Superior temporal gyrus (tissue), 1 donor: ENCODE results near the gene TXNDC12.
"Not testable (repeated sequence)": the region's sequence is repeated elsewhere in the genome, so short reads cannot be mapped to it uniquely, and the experiment has no call there.

Experiments
- DNase-seq: peaks from one replicate; pipeline ENCODE4 v3.0.0-alpha.2; 2016; ENCODE audit errors: extremely low spot score

TXNDC12 gene

GRCh38 chr1:52055066-52055865 is at the start of gene TXNDC12:
TSS of gene TXNDC12 (minus strand) at chr1:52055191. CDS start at chr1:52055096, 95 bp downstream.
- peak; percentile 95 for DNase-seq

GRCh38 chr1:52102336-52103013 is 47.5 kb upstream of the TXNDC12 start:
- no peak for DNase-seq

- DNase-seq, result no peak
Observed at GRCh38 chr1:52098139-52098871, 43.3 kb upstream of the TXNDC12 start.

GRCh38 chr1:52096216-52096615 is 41.2 kb upstream of the TXNDC12 start:
- DNase-seq, result no peak

GRCh38 chr1:52094300-52094699 is 39.3 kb upstream of the TXNDC12 start:
- DNase-seq, result not testable (repeated sequence)

DNA sequence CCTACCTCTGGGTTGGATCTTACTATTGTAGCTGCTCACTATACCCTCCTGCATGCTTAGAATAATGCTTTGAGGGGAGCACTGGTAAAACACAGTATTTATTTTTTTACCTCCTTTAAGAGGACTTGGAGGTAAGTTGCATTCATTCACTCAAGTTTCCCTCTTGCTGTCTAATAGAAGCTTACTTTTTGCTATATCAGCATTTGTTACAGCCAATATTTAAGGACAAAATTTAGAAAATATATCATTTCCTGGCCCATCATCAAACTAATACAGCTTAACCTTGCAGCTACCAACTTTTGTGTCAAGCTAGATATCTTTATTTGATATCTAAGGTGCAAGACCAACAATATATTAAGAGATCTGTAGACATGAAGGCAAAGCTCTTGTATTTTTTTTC is 32.9 kb upstream of the TXNDC12 start:
- not testable (repeated sequence) for DNase-seq

DNA sequence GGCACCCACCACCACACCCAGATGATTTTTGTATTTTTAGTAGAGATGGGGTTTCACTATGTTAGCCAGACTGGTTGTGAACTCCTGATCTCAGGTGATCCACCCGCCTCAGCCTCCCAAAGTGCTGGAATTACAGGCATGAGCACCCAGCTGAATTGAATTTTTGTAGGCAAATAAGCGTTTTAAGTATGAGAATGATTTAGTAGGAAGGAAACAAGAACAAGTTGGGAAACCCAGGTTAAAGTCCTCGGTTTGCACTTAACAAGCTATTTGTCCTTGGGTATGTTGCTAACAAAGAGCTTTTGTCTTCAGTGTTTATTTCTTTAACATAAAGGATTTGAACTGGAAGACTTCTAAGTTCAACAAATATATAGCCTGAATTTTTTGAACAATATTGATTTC is 25.0 kb upstream of the TXNDC12 start:
- DNase-seq, result no peak

- DNase-seq, result not testable (repeated sequence)
Observed at GRCh38 chr1:52077277-52077676, 22.3 kb upstream of the TXNDC12 start.

DNA sequence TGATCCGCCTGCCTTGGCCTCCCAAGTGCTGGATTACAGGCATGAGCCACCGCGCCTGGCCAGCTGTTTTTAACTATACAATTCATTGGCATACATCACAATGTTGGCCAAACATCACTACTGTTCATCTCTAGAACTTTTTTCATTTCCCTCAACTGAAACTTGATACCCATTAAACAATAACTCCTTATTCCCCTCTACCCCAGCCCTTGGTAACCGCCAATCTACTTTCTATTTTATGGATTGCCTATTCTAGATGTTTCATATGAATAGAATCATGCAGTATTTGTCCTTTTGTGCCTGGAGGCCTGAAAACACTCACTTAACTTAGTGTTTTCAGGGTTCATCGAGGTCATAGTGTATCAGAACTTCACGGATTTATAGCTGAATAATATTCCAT is 17.3 kb upstream of the TXNDC12 start:
- no peak for DNase-seq

- no peak for DNase-seq
Observed at GRCh38 chr1:52070704-52071103, 15.7 kb upstream of the TXNDC12 start.

DNA sequence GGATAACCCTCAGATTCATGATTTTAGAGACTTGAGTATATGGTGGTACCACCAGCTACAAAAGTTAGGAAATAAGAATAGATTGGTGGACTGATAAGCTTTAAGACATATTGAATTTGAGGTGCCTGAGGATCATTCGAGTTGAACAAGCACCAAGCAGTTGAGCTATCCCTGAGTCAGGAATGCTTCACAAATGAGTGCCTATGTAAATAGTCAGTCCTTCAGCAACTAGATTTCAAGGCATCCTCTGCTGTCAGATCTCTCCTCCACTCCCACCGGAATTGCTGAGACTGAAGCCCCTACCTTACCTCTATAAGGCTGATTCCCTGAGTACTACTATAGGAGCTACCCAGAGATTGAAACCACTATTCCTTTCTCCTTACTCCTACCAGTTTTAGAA is 8.2 kb upstream of the TXNDC12 start:
- DNase-seq, result no peak

- DNase-seq, result no peak
Observed at GRCh38 chr1:52060822-52061221, 5.8 kb upstream of the TXNDC12 start.

- DNase-seq, result no peak
Observed at GRCh38 chr1:52059888-52060287, 4.9 kb upstream of the TXNDC12 start.

GRCh38 chr1:52059321-52059720 is 4.3 kb upstream of the TXNDC12 start:
- no peak for DNase-seq

- no peak for DNase-seq
Observed at GRCh38 chr1:52057876-52058415, 3.0 kb upstream of the TXNDC12 start.

DNA sequence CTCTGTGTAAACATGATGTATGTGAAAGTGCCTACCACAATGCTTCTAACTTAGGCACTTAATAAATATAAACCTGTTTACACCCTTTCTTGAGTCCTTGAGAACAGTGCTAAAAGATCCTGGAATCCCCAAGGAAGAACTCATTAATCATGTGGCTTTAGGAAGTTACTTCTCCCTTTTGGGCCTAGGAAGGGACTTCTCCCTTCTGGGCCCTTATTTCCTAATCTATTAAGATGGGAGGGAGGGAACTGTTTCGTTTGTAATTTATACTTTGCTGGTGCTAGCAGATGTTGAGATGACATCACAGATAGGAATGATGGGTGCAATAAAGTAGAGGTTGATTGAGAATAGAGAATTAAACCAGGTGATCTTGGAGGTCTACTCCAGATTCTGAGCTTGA is 2.3 kb upstream of the TXNDC12 start:
- DNase-seq, result no peak

- DNase-seq, result no peak
Observed at GRCh38 chr1:52056937-52057231, 1.9 kb upstream of the TXNDC12 start.

DNA sequence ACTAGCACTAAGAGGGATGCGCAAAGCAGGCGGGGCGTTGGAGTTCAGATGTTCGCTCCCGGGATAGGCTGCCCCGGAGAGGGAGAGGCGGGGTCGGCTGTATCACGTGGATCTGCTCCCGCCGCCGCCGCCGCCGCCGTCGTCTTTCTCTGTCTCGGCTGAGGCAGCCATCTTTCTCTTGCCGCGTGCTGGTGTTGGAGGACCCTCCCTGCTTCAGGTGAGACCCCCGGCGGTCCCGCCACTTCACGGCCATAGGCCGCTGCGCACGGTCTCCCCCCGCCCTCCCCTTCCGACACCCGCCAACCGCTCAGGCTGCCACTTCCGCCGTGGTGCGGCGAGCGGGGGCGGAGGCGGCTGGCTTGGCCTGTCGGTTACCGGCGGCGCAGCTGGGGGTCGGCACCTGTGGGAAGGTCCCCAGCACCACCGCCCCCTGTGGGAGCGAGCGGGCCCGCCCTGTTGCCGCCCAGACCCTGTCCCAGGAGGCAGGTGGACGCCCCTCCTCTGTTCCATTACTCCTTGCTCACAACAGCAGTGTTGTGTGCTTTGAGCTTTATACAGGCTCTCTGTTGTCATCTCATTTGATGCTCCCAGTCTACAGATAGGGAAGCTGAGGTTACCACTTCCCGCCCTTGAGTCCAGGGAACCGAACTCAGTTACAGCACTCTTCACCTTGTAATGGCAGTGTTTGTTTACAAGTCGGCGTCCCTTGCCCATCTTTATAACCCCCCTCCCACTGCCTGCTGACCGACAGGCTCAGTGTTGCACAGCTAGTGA is 1.4 kb upstream of the TXNDC12 start, which contains the start of gene BTF3L4:
Gene BTF3L4, plus strand, starts transcription at position 133 of the 774 bp plus-strand sequence. CDS start 3,553 bp downstream, outside the sequence.
- DNase-seq, result peak; percentile 96

DNA sequence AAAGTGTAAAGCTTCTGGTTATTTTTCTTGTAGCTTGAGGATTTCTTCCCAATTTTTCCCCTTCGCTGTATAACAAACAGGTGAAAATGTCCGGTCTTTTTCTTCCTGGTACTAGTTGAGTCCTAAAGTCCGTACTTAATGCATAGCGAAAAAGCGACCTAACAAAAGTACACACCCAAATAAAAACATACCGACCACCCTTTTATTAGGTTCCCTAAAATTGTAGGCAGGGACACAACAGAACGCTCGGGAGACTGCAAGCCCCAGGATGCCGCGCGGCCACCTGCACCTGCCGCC is 823 bp upstream of the TXNDC12 start:
- no peak for DNase-seq

DNA sequence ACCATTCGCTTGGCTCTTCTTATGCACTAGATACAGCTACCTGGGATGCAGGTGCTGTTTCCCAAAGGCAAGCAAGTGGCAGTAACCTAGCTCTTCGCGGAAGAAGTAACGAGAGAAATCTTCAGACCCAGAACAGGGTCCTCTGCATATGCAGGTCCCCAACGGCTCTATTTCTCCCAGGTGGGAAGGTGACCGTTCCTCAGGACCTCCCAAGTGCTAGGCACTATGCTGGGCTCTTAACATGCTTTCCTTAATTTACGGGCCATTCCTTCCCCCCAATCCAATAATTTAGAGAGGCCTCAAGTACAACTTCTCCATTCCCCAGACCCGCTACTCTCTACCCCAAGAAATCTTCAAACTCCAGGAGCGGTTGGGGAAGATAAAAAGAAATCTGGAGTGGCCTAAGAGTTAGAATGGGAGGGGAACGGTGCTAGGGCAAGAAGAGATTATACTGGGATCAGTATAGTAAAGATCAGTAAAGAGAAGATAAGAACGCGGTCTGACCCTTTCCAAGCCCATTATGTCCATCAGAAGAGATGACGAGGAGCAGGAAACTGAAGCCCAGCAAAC is 410 bp downstream of the TXNDC12 start:
- DNase-seq, result no peak

DNA sequence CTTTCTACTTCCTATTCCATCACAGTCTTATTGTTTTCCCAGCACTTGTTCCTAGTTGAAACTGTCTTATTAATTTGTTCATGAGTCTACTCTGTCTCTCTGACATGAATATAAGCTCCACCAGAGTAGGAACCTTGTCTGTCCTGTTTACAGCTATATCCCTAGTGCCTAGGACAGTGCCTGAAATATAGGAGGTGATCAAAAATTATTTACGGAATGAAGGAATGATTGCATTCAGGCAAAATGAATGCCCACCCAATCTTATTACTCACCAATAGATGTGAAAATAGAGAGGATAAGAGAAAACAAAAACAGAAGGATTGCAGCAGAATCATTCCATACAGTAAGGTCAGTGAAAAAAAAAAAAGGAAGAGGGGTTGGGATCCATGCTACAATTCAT is 1.1 kb downstream of the TXNDC12 start:
- no peak for DNase-seq
